ENCODE measurements around the gene KCNK5. TPM values are rescaled to one million over a fixed set of nuclear protein-coding genes. Genes with fewer than 3 reads are reported as not detected.

Gene KCNK5
- total RNA-seq, 2 donors from 2014 or later: 10.9 to 14.7 TPM

DNA sequence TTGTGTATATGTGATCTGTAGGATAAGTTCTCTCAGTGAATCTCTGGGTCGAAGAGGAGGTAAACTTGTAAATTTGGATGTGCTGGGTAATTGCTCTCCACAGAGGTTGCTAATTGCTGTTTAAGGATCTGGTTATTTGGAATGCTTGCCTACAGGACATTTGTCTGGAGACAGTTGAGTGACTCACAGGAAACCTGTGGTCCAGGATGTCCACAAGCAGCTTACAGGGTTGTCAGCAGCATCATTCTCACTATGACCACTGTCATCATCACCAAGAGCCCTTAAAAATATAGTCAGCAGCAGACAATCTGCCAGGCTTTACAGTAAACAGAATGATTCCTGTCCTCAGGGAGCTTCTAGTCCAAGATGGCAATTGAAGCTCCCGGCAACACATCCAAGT, 31.2 kb upstream of the KCNK5 start:
- peaks cover 22% of the 10 kb centered on the region for H3K4me1 Mint-ChIP-seq (ENCODE audit: low read depth)
- no peak for ATAC-seq (replicated peaks in 1 of 2)
- no peaks in the 10 kb centered on the region for H3K36me3 Mint-ChIP-seq (ENCODE audit: insufficient read depth in 2 of 2)
- H3K4me3 Mint-ChIP-seq: no peak overlapping the region
- H3K27ac Mint-ChIP-seq: no peak overlapping the region
- H3K9me3 Mint-ChIP-seq: no peaks in the 10 kb centered on the region
- H3K27me3 Mint-ChIP-seq (ENCODE audit: low read depth): peaks cover 29% of the 10 kb centered on the region
- DNase-seq: no peak

DNA sequence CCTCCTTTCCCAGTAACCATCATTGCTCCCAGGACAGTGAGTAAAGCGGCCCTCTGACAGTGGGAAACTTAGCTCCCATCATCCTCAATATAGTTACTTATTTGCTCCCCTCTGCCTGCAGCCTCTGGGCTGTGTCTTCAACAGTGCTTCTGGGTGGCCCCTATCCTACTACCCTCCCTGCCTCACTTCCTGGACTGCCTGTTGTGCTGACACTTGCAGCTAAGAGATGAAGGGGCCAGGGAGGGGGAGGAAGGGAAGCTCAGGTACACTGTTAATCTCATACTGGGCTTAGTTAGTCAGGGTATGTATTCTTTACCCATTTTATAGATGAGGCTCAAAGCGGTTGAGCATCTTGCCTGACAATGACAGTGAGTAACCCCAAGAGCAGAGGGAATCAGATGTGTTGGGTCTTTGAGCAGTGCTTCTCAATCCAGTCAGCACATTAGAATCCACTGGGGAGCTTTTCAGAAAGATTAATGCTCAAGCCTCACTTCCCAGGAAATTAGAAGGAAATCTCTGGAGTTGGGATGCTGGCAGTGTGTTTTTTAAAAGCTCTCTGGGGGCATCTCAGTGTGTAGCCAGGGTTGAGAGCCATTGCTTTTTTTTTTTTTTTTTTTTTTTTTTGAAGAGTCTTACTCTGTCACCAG, 27.1 kb upstream of the KCNK5 start:
- ATAC-seq (replicated peaks in 1 of 2): no peak
- DNase-seq: no peak
- H3K27me3 Mint-ChIP-seq (ENCODE audit: low read depth): peaks cover 35% of the 10 kb centered on the region
- peaks cover 12% of the 10 kb centered on the region for H3K4me1 Mint-ChIP-seq (ENCODE audit: low read depth)
- peaks cover 0 to 3% of the 10 kb centered on the region in 2 donors for H3K36me3 Mint-ChIP-seq (ENCODE audit: insufficient read depth in 2 of 2)
- no peak overlapping the region for H3K4me3 Mint-ChIP-seq
- H3K27ac Mint-ChIP-seq: no peak overlapping the region
- peaks cover 2 to 4% of the 10 kb centered on the region in 2 donors for H3K9me3 Mint-ChIP-seq

DNA sequence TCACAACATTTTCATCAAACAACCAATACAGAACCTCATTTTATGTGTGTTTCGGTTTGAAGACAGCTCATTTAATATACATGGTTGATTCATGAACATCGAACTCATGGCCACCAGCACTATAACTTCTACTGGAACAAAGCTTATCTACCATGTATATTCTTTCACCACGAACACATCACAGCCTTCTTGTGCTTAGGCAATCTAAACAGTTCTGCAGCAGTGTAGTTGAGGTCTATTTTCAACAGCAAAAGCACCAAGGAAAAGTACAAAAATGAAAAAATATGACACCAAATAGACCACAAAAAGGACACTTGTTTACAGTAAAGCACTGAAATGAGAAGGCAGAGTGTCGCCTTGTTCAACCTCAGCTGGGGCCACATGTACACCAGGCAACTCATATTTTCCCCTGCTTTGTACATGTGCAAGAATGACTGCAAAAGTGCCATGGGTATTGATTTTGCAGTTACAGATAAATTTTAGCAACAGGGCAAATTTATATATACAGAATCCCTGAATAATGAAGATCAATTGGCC, 25.8 kb upstream of the KCNK5 start:
- peaks cover 22% of the 10 kb centered on the region for H3K27me3 Mint-ChIP-seq (ENCODE audit: low read depth)
- ATAC-seq (replicated peaks in 1 of 2): peak; percentile 83 to 89
- H3K4me3 Mint-ChIP-seq: no peak overlapping the region
- H3K27ac Mint-ChIP-seq: no peak overlapping the region
- DNase-seq: peak; percentile 7 to 27
- peaks cover 12% of the 10 kb centered on the region for H3K4me1 Mint-ChIP-seq (ENCODE audit: low read depth)
- H3K9me3 Mint-ChIP-seq: peaks cover 2 to 4% of the 10 kb centered on the region in 2 donors
- H3K36me3 Mint-ChIP-seq (ENCODE audit: insufficient read depth in 2 of 2): peaks cover 0 to 3% of the 10 kb centered on the region in 2 donors

DNA sequence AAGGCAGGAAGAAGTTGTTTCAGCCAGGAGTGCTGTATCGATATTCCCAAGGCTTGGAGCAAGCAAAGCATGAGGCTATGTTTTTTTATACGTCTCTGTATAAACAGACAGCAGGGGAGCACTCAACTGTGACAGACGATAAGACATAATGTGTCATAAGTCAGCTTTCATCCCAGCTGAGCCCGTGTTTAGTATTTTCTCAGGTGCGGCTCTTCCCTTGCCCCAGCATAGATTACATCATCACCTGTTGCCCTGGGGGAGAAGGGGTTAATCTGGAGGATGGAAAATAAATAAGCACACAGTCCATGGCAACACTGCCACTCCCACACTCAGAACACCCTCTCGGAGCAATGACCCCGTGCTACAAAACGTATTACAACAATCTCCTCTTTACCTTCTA, 22.1 kb upstream of the KCNK5 start:
- DNase-seq (no peak), ATAC-seq (replicated peaks in 1 of 2) (no peak)
- H3K27me3 Mint-ChIP-seq (ENCODE audit: low read depth): peaks cover 16% of the 10 kb centered on the region
- peaks cover 0 to 3% of the 10 kb centered on the region in 2 donors for H3K36me3 Mint-ChIP-seq (ENCODE audit: insufficient read depth in 2 of 2)
- H3K27ac Mint-ChIP-seq: no peak overlapping the region
- peaks cover 2 to 4% of the 10 kb centered on the region in 2 donors for H3K9me3 Mint-ChIP-seq
- peaks cover 20% of the 10 kb centered on the region for H3K4me1 Mint-ChIP-seq (ENCODE audit: low read depth)
- H3K4me3 Mint-ChIP-seq: no peak overlapping the region

DNA sequence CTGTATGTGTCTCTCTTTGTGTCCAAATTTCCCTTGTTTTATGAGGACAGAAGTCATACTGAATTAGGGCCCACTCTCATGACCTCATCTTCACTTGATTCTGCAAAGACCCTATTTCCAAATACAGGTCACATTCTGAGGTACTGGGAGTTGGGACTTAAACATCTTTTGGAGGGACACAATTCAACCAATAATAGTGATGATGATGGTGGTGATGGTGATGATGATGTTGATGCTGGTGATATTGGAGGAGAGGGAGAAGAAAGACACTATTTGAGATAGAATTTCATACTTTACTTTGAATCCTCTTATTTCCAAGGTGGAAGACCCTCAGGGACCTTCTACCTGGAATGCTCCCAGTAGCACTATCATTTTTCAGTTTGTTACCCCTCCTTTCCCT, 21.2 kb upstream of the KCNK5 start:
- H3K27ac Mint-ChIP-seq: no peak overlapping the region

DNA sequence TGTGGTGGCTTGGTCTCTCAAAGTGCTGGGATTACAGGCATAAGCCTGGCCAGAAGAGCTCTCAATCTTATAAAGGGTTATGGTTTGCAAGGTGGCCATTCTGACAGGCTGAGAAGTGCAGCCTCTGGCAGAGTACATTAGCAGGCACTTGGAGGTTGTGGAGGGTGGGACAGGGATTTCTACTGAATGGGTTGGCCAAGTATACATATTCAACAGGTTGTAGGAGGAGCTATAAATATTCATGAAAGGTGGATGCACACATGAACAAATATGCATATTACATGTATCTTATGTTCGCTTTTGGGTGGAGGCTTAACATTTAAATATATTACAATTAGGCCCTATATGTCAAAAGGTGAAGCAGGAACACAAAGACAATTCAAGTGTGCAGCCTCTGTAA, 20.0 kb upstream of the KCNK5 start:
- no peak for DNase-seq
- H3K4me3 Mint-ChIP-seq: no peak overlapping the region
- H3K36me3 Mint-ChIP-seq (ENCODE audit: insufficient read depth in 2 of 2): no peaks in the 10 kb centered on the region

More for the DNA sequence above, 21.2 kb upstream of the KCNK5 start:
- Mint-ChIP-seq H3K4me1 (ENCODE audit: low read depth) (peaks cover 16% of the 10 kb centered on the region), H3K9me3 (peaks cover 2 to 4% of the 10 kb centered on the region in 2 donors), H3K27me3 (ENCODE audit: low read depth) (peaks cover 16% of the 10 kb centered on the region), H3K36me3 (ENCODE audit: insufficient read depth in 2 of 2) (peaks cover 0 to 3% of the 10 kb centered on the region in 2 donors), H3K4me3 (no peak overlapping the region)
- ATAC-seq (replicated peaks in 1 of 2) (no peak), DNase-seq (no peak)

DNA sequence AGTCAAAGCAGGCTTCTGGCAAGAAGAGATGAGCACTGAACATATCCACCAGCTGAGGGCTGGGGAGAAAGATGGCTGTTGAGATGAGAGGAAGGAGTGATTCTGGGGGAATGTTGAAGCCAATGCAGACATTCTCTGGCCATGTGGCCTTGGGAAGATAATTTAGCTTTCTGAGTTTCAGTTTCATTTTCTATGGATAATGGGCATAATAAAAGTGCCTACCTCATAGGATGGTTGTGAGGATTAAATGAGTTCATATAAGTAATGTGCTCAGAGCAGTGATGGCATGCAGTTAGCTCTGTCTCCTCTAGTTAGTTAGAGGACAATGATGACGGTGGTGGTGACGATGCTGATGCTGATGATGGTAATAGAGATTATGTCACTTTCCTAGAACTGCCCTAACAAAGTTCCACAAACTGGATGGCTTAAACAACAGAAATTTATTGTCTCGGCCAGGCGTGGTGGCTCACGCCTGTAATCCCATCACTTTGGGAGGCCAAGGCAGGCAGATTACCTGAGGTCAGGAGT, 18.5 kb upstream of the KCNK5 start:
- no peaks in the 10 kb centered on the region for H3K9me3 Mint-ChIP-seq
- no peak overlapping the region for H3K4me3 Mint-ChIP-seq
- peaks cover under 1% of the 10 kb centered on the region for H3K27me3 Mint-ChIP-seq (ENCODE audit: low read depth)
- DNase-seq: no peak
- H3K27ac Mint-ChIP-seq: no peak overlapping the region
- peaks cover 8% of the 10 kb centered on the region for H3K4me1 Mint-ChIP-seq (ENCODE audit: low read depth)
- no peak for ATAC-seq (replicated peaks in 1 of 2)
- no peaks in the 10 kb centered on the region for H3K36me3 Mint-ChIP-seq (ENCODE audit: insufficient read depth in 2 of 2)

More for the DNA sequence above, 20.0 kb upstream of the KCNK5 start:
- no peak for ATAC-seq (replicated peaks in 1 of 2)
- Mint-ChIP-seq H3K4me1 (ENCODE audit: low read depth) (peaks cover 8% of the 10 kb centered on the region), H3K9me3 (peaks cover 0 to 1% of the 10 kb centered on the region in 2 donors), H3K27ac (no peak overlapping the region), H3K27me3 (ENCODE audit: low read depth) (peaks cover 16% of the 10 kb centered on the region)

DNA sequence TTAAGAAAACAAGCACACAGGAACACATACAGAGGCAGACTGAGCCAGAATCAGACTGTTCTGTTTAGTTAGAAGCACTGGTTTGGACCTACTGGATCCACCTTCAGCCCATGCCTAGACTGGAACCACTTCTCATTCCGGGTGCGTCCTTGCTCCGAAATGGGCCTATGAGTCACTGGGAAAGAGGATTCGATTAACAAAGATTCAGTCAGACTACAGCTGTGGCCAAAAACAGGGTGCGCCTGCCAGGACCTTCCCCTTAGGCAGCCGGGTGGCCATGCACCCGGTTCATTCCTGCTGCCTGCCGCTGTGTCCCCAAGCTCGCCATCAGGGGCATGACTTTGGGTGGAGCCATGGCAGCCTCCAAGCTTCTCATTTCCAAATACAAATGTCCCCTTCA, 14.5 kb upstream of the KCNK5 start:
- peaks cover 8% of the 10 kb centered on the region for H3K4me1 Mint-ChIP-seq (ENCODE audit: low read depth)
- H3K27ac Mint-ChIP-seq: no peak overlapping the region
- no peaks in the 10 kb centered on the region for H3K36me3 Mint-ChIP-seq (ENCODE audit: insufficient read depth in 2 of 2)
- no peak for DNase-seq
- no peak overlapping the region for H3K4me3 Mint-ChIP-seq
- ATAC-seq (replicated peaks in 1 of 2): no peak
- H3K9me3 Mint-ChIP-seq: no peaks in the 10 kb centered on the region
- no peaks in the 10 kb centered on the region for H3K27me3 Mint-ChIP-seq (ENCODE audit: low read depth)

DNA sequence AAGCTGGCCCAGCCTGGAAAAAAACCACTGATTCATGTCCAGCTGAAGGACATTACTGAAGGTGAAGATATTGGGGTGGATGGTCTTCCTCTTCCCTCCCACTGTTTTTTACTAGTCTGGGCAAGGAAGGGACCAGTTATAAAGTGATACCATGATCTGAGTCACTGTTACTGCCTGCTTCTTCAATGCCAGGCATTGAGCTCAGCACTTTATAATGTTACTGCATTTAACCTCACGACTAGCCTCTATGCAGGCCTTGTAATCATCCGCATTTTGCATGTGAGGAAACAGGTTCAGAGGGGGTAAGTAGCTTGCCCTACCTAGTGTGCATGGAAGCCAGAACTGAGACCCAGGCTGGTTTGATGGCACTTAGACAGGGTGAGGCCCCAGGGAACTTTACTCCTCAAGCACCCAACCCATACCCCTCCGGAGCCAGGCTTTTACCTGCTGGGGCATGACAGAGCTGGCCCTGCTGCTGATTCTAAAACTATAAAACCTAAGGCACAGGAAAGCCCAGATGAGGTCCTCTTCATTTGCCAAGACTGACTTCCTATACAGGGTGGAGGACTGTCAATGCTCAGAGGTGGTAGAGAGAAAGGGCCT, 11.0 kb upstream of the KCNK5 start:
- H3K27ac Mint-ChIP-seq: no peak overlapping the region
- DNase-seq: no peak

DNA sequence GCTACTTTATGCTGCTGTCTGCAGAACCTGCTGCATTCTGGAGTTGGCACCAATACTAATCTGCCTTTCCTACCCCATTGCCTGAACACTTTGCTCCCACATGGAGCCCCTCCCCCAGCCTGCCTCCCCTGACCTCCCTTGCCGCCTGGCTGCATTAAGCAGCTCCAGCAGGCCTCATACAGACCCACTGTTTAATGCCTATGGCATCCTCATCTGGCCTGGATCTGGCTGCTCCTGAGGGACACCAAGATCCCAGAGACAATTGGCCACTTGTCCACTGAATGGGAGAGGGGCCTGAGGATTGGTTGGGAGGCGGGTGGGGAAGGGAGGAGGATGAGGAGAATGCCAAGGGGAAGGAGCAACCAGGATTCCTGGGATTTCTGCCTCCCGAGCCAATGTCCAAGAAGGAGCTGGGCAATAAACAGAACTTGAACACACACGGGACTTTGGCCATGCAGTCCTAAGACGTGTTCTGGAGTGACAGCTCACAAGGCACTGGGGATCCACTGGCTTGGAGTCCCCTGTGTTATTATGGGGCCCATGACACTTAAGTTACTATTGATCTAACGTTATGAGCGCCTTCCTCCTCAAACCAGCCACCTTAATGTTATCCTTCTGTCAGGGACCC, 10.4 kb upstream of the KCNK5 start:
- Mint-ChIP-seq H3K9me3 (no peaks in the 10 kb centered on the region), H3K27me3 (ENCODE audit: low read depth) (no peaks in the 10 kb centered on the region), H3K27ac (no peak overlapping the region), H3K4me1 (ENCODE audit: low read depth) (no peaks in the 10 kb centered on the region), H3K36me3 (ENCODE audit: insufficient read depth in 2 of 2) (no peaks in the 10 kb centered on the region), H3K4me3 (no peak overlapping the region)
- ATAC-seq (replicated peaks in 1 of 2) (no peak), DNase-seq (no peak)

More for the DNA sequence above, 11.0 kb upstream of the KCNK5 start:
- Mint-ChIP-seq H3K27me3 (ENCODE audit: low read depth) (no peaks in the 10 kb centered on the region), H3K36me3 (ENCODE audit: insufficient read depth in 2 of 2) (no peaks in the 10 kb centered on the region), H3K4me3 (no peak overlapping the region), H3K9me3 (no peaks in the 10 kb centered on the region), H3K4me1 (ENCODE audit: low read depth) (no peaks in the 10 kb centered on the region)
- no peak for ATAC-seq (replicated peaks in 1 of 2)

DNA sequence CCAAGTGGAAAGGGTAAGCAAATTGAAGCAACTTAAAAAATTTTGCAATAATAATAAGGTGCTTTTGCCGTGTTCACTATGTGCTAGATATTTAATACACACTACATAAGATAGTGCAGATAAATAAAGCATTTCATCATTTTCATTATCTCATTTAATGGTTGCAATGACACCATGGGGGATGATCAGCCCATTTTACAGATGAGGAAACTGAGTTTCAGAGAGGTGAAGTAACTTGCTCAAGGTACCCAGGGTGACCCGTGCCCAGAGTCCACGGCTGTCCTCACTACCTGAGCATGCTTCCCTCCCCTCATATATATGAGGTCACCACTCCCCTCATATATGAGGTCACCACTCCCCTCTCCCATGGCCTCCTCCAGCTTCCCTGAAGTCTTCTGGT, 7.5 kb upstream of the KCNK5 start:
- no peak for DNase-seq
- Mint-ChIP-seq H3K4me1 (ENCODE audit: low read depth) (no peaks in the 10 kb centered on the region), H3K9me3 (no peaks in the 10 kb centered on the region), H3K36me3 (ENCODE audit: insufficient read depth in 2 of 2) (no peaks in the 10 kb centered on the region), H3K27me3 (ENCODE audit: low read depth) (no peaks in the 10 kb centered on the region), H3K27ac (no peak overlapping the region), H3K4me3 (no peak overlapping the region)
- ATAC-seq (replicated peaks in 1 of 2): no peak

DNA sequence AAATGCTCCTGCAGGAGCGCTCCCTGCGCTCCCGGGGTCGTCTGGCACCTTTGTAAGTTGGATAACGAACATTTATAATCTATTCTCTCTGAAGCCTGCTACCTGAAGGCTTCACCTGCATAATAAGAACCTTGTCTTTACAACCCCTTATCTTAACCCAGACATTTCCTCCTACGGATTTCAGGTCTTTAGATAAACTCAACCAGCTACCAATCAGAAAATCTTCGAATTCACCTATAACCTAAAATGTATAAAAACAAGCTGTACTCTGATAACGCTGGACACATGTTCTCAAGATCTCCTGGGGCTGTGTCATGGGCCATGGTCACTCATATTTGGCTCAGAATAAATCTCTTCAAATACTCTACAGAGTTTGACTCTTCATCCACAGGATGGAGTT, 4.1 kb upstream of the KCNK5 start:
- no peaks in the 10 kb centered on the region for H3K36me3 Mint-ChIP-seq (ENCODE audit: insufficient read depth in 2 of 2)
- no peaks in the 10 kb centered on the region for H3K4me1 Mint-ChIP-seq (ENCODE audit: low read depth)
- H3K27ac Mint-ChIP-seq: no peak overlapping the region
- H3K27me3 Mint-ChIP-seq (ENCODE audit: low read depth): no peaks in the 10 kb centered on the region
- no peaks in the 10 kb centered on the region for H3K9me3 Mint-ChIP-seq
- no peak overlapping the region for H3K4me3 Mint-ChIP-seq
- ATAC-seq (replicated peaks in 1 of 2) (no peak), DNase-seq (no peak)

DNA sequence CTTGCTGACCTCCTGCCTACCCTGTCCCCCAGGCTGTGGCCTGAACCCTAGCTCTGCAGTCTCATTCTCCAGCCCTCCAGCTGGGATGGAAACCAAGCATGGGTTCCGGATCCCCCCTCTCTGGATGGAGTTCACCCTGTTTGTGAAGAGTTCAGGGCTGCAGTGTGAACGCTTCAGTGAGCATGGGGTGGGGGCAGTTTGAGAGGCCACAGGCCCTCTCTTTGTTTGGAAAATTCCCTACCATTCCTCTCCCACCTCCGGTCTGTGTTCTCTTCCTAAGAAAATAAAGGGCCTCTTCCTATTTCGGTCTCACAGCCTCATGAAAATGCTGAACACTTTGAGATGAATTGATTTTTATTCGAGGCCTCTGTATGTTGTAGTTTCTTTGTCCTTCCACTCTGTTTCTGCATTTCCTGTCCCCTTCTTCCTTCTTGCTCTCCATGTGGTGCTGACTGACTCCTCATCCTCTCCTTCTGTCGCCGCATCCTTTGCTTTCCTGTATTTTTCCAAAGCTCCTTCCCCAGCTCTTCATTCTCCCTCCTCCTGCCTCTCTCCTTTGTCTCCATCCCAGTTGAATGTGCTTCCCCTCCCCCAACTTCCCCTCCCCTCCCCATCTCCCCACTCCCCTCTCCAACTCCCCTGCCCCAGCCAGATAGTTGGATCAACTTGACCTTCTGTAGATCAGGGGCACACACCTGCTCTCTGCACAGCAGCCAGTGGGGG, 2.4 kb upstream of the KCNK5 start:
- peaks cover 16% of the 10 kb centered on the region for H3K4me1 Mint-ChIP-seq (ENCODE audit: low read depth)
- no peak overlapping the region for H3K4me3 Mint-ChIP-seq
- ATAC-seq (replicated peaks in 1 of 2): no peak
- no peaks in the 10 kb centered on the region for H3K36me3 Mint-ChIP-seq (ENCODE audit: insufficient read depth in 2 of 2)
- no peaks in the 10 kb centered on the region for H3K27me3 Mint-ChIP-seq (ENCODE audit: low read depth)
- no peak overlapping the region for H3K27ac Mint-ChIP-seq
- no peaks in the 10 kb centered on the region for H3K9me3 Mint-ChIP-seq
- no peak for DNase-seq

All from activated T-cell treated with anti-CD3 and anti-CD28 coated beads, Interleukin-2, amount 50 U/mL, for 72 hours (primary cell).